GM12878 (cell line): ENCODE data around the gene ITGA11. TPM values are rescaled to one million over a fixed set of nuclear protein-coding genes. Genes with fewer than 3 reads are reported as not detected.

Experiments
- ATAC-seq: fragments of 200-7000 bp; cut with Tn5 transposase; 3 replicates; pipeline ENCODE4 v1.9.1; 2020; ENCODE audit warnings: mild to moderate bottlenecking, moderate library complexity
- BruUV-seq: library from RNA; stranded (reverse); fragments of 400-500 nt; replicated peaks from 2 replicates; lab custom pipeline; 2021; lab: Mats Ljungman, UMichigan
- CTCF ChIA-PET: fragments of 300-600 bp; sonication (Branson Sonifier 250); formaldehyde crosslinking; extraction: SDS; loops from one replicate; lab custom pipeline; 2021; ENCODE audit warnings: inconsistent platforms; lab: Yijun Ruan, JAX
- POLR2A ChIA-PET: fragments of 350-600 bp; formaldehyde crosslinking; extraction: SDS; loops from one replicate; lab custom pipeline; 2021; ENCODE audit warnings: inconsistent platforms; lab: Charles Lee
- RAD21 ChIA-PET: fragments of 300-600 bp; sonication (Branson Sonifier 250); formaldehyde crosslinking; loops from one replicate; lab custom pipeline; 2023; ENCODE audit warnings: antibody characterized with exemption; ENCODE audit not compliant: unreplicated experiment; lab: Charles Lee
- SMC1A ChIA-PET: fragments of 300-600 bp; sonication (Branson Sonifier 250); formaldehyde crosslinking; loops from one replicate; lab custom pipeline; 2023; ENCODE audit not compliant: unreplicated experiment, uncharacterized antibody; lab: Charles Lee
- DNase-seq: peaks from one replicate; pipeline ENCODE4 v3.0.0-alpha.2; 2011; ENCODE audit warnings: low read depth, low spot score
- FAIRE-seq: peaks from 3 replicates; lab custom pipeline; 2011; peaks lifted over from hg19 to GRCh38; lab: Jason Lieb, UNC
- H2AFZ ChIP-seq: 2 replicates; pipeline ENCODE4 v1.6.0; 2011; ENCODE audit warnings: low read depth, low read length, control low read depth; ENCODE audit not compliant: control insufficient read depth
- H3K27ac ChIP-seq: 2 replicates; pipeline ENCODE4 v1.5.1; 2011; ENCODE audit warnings: control low read depth; ENCODE audit not compliant: control insufficient read depth, insufficient read depth
- H3K27me3 ChIP-seq, 2 experiments: replicated peaks in 1 of 2; 2 replicates each; pipeline versions ENCODE4 v1.6.0 to v1.6.1; 2011; ENCODE audit warnings: low read length in 1 of 2; ENCODE audit not compliant: control insufficient read depth in 2 of 2, insufficient read depth in 2 of 2
- H3K36me3 ChIP-seq, 2 experiments: 2 replicates each; pipeline ENCODE4 v1.5.1; 2011; ENCODE audit warnings: low read length in 1 of 2; ENCODE audit not compliant: control insufficient read depth in 2 of 2, insufficient read depth in 2 of 2
- H3K4me1 ChIP-seq: 2 replicates; pipeline ENCODE4 v1.6.1; 2011; ENCODE audit warnings: mild to moderate bottlenecking, low read length, moderate library complexity, mixed read lengths; ENCODE audit not compliant: control insufficient read depth, insufficient read depth
- H3K4me2 ChIP-seq: 2 replicates; pipeline ENCODE4 v1.6.0; 2011; ENCODE audit warnings: control low read depth; ENCODE audit not compliant: control insufficient read depth, insufficient read depth
- H3K4me3 ChIP-seq: fragments of 200-600 bp; sonication (generic); 2 replicates; pipeline ENCODE4 v1.5.1; 2016
- H3K79me2 ChIP-seq: 2 replicates; pipeline ENCODE4 v1.6.0; 2011; ENCODE audit warnings: low read length; ENCODE audit not compliant: control insufficient read depth, insufficient read depth
- H3K9ac ChIP-seq: 2 replicates; pipeline ENCODE4 v1.8.0; 2011; ENCODE audit warnings: low read length, control low read depth, mixed read lengths; ENCODE audit not compliant: control insufficient read depth, insufficient read depth
- H3K9me3 ChIP-seq: replicated peaks from 3 replicates; pipeline ENCODE4 v1.5.1; 2011; ENCODE audit warnings: mild to moderate bottlenecking, low read length; ENCODE audit not compliant: control insufficient read depth, insufficient read depth
- H4K20me1 ChIP-seq: 2 replicates; pipeline ENCODE4 v1.6.0; 2011; ENCODE audit not compliant: control insufficient read depth, insufficient read depth
- BHLHE40 ChIP-seq, 2 experiments: fragments of 450-650 bp in 1 of 2; IDR thresholded peaks; 2 replicates each; pipeline ENCODE4 v1.6.1; 2011 to 2017; ENCODE audit warnings: low read depth in 2 of 2, borderline replicate concordance in 1 of 2, improper control_type of control experiment in 1 of 2, low read length in 1 of 2, mild to moderate bottlenecking in 1 of 2
- BMI1 ChIP-seq: fragments of 450-650 bp; IDR thresholded peaks from 2 replicates; pipeline ENCODE4 v1.6.1; 2016; ENCODE audit warnings: mild to moderate bottlenecking, moderate library complexity, borderline replicate concordance
- CREM ChIP-seq: IDR thresholded peaks from 2 replicates; pipeline ENCODE4 v1.6.1; 2014; ENCODE audit warnings: antibody characterized with exemption, low read depth
- RAD21 ChIP-seq: IDR thresholded peaks from 2 replicates; pipeline ENCODE4 v1.6.1; 2011; ENCODE audit warnings: mild to moderate bottlenecking, low read depth, low read length, moderate library complexity; ENCODE audit not compliant: insufficient read depth
- RELA ChIP-seq: fragments of 450-650 bp; IDR thresholded peaks from 2 replicates; pipeline ENCODE4 v1.8.0; 2014; ENCODE audit warnings: borderline replicate concordance; ENCODE audit not compliant: partially characterized antibody
- SIX5 ChIP-seq: IDR thresholded peaks from 2 replicates; pipeline ENCODE4 v1.6.1; 2011; ENCODE audit warnings: mild to moderate bottlenecking, low read depth, low read length, moderate library complexity; ENCODE audit not compliant: severe bottlenecking
- STAT3 ChIP-seq: IDR thresholded peaks from 2 replicates; pipeline ENCODE4 v1.6.1; 2011; ENCODE audit warnings: low read depth, low read length, improper control_type of control experiment
- WGBS: methylation state at CpG from one replicate; pipeline ENCODE4 v1.1.6; 2016; ENCODE audit warnings: low lambda C conversion rate; ENCODE audit not compliant: insufficient replicate concordance, insufficient coverage; ENCODE audit errors: missing lambda C conversion rate; 5-methylcytosine and 5-hydroxymethylcytosine counted together
- in situ Hi-C: fragments of 300-500 bp; cut with MboI; formaldehyde crosslinking; loops from 9 replicates; pipeline ENCODE4 v1.14.3; 2018; ENCODE audit warnings: mixed read lengths
- intact Hi-C: fragments of 100-400 bp; cut with micrococcal nuclease; formaldehyde crosslinking; loops from one replicate; pipeline ENCODE4 v1.14.2; 2022; ENCODE audit not compliant: unreplicated experiment
- polyA plus RNA-seq, 11 experiments: library from polyadenylated mRNA; depleted of rRNA in 4 of 11; unstranded in 6 of 11; stranded (reverse) in 5 of 11; fragments of >200 nt; fragmentation: Nextera tagmentation in 4 of 11; fragmentation: Illumina TruSeq in 1 of 11; extraction: Ambion mirVana in 4 of 11; extraction: Trizol in 1 of 11; gene quantifications; 1 replicate in 1 of 11; 2 replicates in 10 of 11; pipeline versions ENCODE4 v1.2.1 to v1.2.3, GENCODE V29; 2011 to 2016; ENCODE audit warnings: inconsistent platforms in 2 of 11, missing spikeins in 2 of 11, low read depth in 1 of 11
- total RNA-seq, 4 experiments: library from RNA; depleted of rRNA in 3 of 4; stranded (reverse); fragments of >200 nt in 3 of 4; fragmentation: Illumina TruSeq in 1 of 4; extraction: Trizol in 1 of 4; gene quantifications; 2 replicates each; pipeline versions ENCODE4 v1.2.1 to v1.2.3, GENCODE V29; 2013 to 2021
- TF ChIP-seq, protein P1 (sequence below): fragments of 450-650 bp; IDR thresholded peaks from 2 replicates; pipeline ENCODE4 v1.6.1; 2014; ENCODE audit warnings: mild to moderate bottlenecking
- TF ChIP-seq, protein P2 (sequence below): IDR thresholded peaks from 2 replicates; pipeline ENCODE4 v1.6.1; 2012; ENCODE audit warnings: low read depth, low read length, improper control_type of control experiment
- TF ChIP-seq, protein P3 (sequence below): fragments of 450-650 bp; IDR thresholded peaks from 2 replicates; pipeline ENCODE4 v1.6.1; 2017; ENCODE audit warnings: antibody characterized with exemption, mild to moderate bottlenecking, moderate library complexity

Gene ITGA11
- total and polyA plus RNA-seq, 10 of the 15 experiments (the other 5 are each of a cell fraction or from before 2014, with no cell fraction given), result under 0.01 to 0.36 (median 0.13) TPM; not detected in 1

- no peak for FAIRE-seq
- TF ChIP-seq RELA (no peak), RAD21 (no peak), STAT3 (no peak), SIX5 (no peak), BMI1 (no peak), BHLHE40 (IDR thresholded peaks at IDR 0.05; ENCODE audit: borderline replicate concordance in 1 of 2, low read depth in 2 of 2, low read length in 1 of 2) (no peak), CREM (no peak)
- TF ChIP-seq, protein P1, sequence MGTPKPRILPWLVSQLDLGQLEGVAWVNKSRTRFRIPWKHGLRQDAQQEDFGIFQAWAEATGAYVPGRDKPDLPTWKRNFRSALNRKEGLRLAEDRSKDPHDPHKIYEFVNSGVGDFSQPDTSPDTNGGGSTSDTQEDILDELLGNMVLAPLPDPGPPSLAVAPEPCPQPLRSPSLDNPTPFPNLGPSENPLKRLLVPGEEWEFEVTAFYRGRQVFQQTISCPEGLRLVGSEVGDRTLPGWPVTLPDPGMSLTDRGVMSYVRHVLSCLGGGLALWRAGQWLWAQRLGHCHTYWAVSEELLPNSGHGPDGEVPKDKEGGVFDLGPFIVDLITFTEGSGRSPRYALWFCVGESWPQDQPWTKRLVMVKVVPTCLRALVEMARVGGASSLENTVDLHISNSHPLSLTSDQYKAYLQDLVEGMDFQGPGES, result no peak
- TF ChIP-seq, protein P2, sequence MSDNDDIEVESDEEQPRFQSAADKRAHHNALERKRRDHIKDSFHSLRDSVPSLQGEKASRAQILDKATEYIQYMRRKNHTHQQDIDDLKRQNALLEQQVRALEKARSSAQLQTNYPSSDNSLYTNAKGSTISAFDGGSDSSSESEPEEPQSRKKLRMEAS, result no peak
- TF ChIP-seq, protein P3, sequence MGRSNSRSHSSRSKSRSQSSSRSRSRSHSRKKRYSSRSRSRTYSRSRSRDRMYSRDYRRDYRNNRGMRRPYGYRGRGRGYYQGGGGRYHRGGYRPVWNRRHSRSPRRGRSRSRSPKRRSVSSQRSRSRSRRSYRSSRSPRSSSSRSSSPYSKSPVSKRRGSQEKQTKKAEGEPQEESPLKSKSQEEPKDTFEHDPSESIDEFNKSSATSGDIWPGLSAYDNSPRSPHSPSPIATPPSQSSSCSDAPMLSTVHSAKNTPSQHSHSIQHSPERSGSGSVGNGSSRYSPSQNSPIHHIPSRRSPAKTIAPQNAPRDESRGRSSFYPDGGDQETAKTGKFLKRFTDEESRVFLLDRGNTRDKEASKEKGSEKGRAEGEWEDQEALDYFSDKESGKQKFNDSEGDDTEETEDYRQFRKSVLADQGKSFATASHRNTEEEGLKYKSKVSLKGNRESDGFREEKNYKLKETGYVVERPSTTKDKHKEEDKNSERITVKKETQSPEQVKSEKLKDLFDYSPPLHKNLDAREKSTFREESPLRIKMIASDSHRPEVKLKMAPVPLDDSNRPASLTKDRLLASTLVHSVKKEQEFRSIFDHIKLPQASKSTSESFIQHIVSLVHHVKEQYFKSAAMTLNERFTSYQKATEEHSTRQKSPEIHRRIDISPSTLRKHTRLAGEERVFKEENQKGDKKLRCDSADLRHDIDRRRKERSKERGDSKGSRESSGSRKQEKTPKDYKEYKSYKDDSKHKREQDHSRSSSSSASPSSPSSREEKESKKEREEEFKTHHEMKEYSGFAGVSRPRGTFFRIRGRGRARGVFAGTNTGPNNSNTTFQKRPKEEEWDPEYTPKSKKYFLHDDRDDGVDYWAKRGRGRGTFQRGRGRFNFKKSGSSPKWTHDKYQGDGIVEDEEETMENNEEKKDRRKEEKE, result no peak
- no peak overlapping the region for H2AFZ ChIP-seq
- no peaks in the 10 kb centered on the region for H3K36me3 ChIP-seq
- 53% methylated on average over 4 of the region's 4 CpGs for WGBS
- H3K4me1 ChIP-seq, result no peaks in the 10 kb centered on the region
- ChIA-PET POLR2A (no interaction called here), SMC1A (no interaction called here), RAD21 (interaction anchor here (0.9 kb wide), 1 partner anchor 48 kb away, joined by 3 read pairs; no protein-coding TSS in a partner anchor), CTCF (no interaction called here)
- H3K27ac ChIP-seq, result no peak overlapping the region
- H3K9me3 ChIP-seq, result no peaks in the 10 kb centered on the region
- H3K4me2 ChIP-seq, result no peak overlapping the region
- no peak overlapping the region for H3K9ac ChIP-seq
- H4K20me1 ChIP-seq, result no peaks in the 10 kb centered on the region
- no peaks in the 10 kb centered on the region for H3K79me2 ChIP-seq
- 0 out of 3 replicates have a peak, but pooled peaks have one; percentile 20 for ATAC-seq
- H3K27me3 ChIP-seq, result no peaks in the 10 kb centered on the region; a peak in 2 of 4 replicates
- BruUV-seq, result no TSS peak
- in situ Hi-C loops, result no loop called here
- no peak for DNase-seq
- H3K4me3 ChIP-seq, result no peak overlapping the region
- intact Hi-C loops, result no loop called here
Measured at GRCh38 chr15:68258692-68259091, 173.3 kb downstream of the ITGA11 start.
